BE2C (cell line): ENCODE results near the gene UGT1A8.

Source experiments
- DNase-seq: peaks from one replicate; pipeline ENCODE4 v3.0.0-alpha.2; 2020
- H3K27me3 ChIP-seq: fragments of 250-450 bp; sonication (Bioruptor Pico); 2 replicates; pipeline ENCODE4 v1.5.1; 2020; ENCODE audit warnings: mild to moderate bottlenecking
- H3K36me3 ChIP-seq: fragments of 250-450 bp; sonication (Bioruptor Pico); 2 replicates; pipeline ENCODE4 v1.5.1; 2020; ENCODE audit warnings: mild to moderate bottlenecking
- H3K4me1 ChIP-seq: fragments of 250-450 bp; sonication (Bioruptor Pico); 2 replicates; pipeline ENCODE4 v1.5.1; 2020
- H3K4me3 ChIP-seq: 2 replicates; pipeline ENCODE4 v1.5.1; 2011; ENCODE audit warnings: low read depth, low read length
- H3K9me3 ChIP-seq: fragments of 250-450 bp; sonication (Bioruptor Pico); 2 replicates; pipeline ENCODE4 v1.5.1; 2020
- CTCF ChIP-seq: IDR thresholded peaks from 2 replicates; pipeline ENCODE4 v1.5.1; 2012; ENCODE audit warnings: mild to moderate bottlenecking, low read depth, low read length

UGT1A8 gene

GRCh38 chr2:233756429-233757081 lies 139.1 kb downstream of the UGT1A8 start:
- no peak for DNase-seq
- Histone ChIP-seq H3K27me3 (no peaks in the 10 kb centered on the region), H3K4me1 (no peaks in the 10 kb centered on the region), H3K36me3 (no peaks in the 10 kb centered on the region), H3K9me3 (no peaks in the 10 kb centered on the region), H3K4me3 (no peak overlapping the region)
- no peak for TF ChIP-seq CTCF

- Histone ChIP-seq H3K9me3 (no peaks in the 10 kb centered on the region), H3K27me3 (peaks cover 3% of the 10 kb centered on the region), H3K36me3 (no peaks in the 10 kb centered on the region), H3K4me3 (no peak overlapping the region), H3K4me1 (no peaks in the 10 kb centered on the region)
- no peak for DNase-seq
- TF ChIP-seq CTCF, result no peak
Observed at GRCh38 chr2:233758141-233758540, 140.7 kb downstream of the UGT1A8 start.

DNA sequence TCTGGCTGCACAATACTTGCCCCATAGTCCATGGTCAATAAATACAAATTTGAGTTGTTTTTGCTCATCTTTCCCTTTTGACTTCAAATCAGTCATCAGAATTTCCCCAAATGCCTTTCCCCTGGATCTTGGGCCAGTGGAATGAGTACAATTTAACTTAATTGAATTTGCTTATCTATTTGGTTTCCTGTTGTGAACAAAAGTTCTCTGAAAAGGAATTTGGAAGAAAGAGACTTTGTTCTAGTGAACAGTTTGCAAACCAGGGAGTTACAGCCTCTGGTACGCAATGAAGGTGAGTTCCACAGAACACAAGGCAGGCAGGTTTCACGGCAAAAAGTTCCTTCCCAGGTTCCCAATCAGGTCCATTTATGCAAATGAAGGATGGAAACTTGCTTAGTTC lies 141.4 kb downstream of the UGT1A8 start:
- peaks cover 10% of the 10 kb centered on the region for H3K27me3 ChIP-seq
- H3K4me1 ChIP-seq, result no peaks in the 10 kb centered on the region
- H3K36me3 ChIP-seq, result no peaks in the 10 kb centered on the region
- no peak for DNase-seq
- TF ChIP-seq CTCF, result no peak
- no peak overlapping the region for H3K4me3 ChIP-seq
- no peaks in the 10 kb centered on the region for H3K9me3 ChIP-seq

DNA sequence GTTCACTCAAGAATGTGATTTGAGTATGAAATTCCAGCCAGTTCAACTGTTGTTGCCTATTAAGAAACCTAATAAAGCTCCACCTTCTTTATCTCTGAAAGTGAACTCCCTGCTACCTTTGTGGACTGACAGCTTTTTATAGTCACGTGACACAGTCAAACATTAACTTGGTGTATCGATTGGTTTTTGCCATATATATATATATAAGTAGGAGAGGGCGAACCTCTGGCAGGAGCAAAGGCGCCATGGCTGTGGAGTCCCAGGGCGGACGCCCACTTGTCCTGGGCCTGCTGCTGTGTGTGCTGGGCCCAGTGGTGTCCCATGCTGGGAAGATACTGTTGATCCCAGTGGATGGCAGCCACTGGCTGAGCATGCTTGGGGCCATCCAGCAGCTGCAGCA lies 142.6 kb downstream of the UGT1A8 start, which contains the start of gene UGT1A1:
UGT1A1 (plus strand) TSS at position 228 of the 400 bp plus-strand sequence; CDS start at position 246, 18 bp downstream.
- no peaks in the 10 kb centered on the region for H3K4me1 ChIP-seq
- H3K4me3 ChIP-seq, result no peak within 1 kb of the TSS
- no peak for DNase-seq
- no peaks in the 10 kb centered on the region for H3K36me3 ChIP-seq
- peaks cover 10% of the 10 kb centered on the region for H3K27me3 ChIP-seq
- no peak for TF ChIP-seq CTCF
- H3K9me3 ChIP-seq, result no peaks in the 10 kb centered on the region

GRCh38 chr2:233761040-233761769 lies 143.8 kb downstream of the UGT1A8 start:
- H3K27me3 ChIP-seq, result peaks cover 10% of the 10 kb centered on the region
- no peak for TF ChIP-seq CTCF
- no peaks in the 10 kb centered on the region for H3K4me1 ChIP-seq
- H3K36me3 ChIP-seq, result no peaks in the 10 kb centered on the region
- H3K9me3 ChIP-seq, result no peaks in the 10 kb centered on the region
- no peak overlapping the region for H3K4me3 ChIP-seq
- no peak for DNase-seq

DNA sequence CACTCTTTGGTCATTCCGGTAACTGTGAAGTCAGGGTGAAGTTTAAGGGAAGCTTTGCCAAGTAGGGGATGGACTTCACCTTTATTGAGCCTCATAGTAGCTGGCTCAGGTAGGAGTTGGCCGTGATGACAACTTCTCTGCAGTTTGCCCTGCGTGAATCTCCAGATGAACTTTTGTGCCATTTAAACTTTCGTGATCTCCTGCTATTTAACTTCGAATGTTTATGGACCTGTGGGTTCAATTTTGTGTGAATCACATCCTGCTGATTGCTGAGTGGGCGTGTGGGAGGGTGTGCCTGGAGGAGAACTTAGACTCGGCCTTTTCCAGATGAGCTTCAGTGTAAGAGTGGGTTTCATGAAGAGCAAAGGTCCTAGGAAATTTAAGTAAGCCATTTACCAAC lies 146.8 kb downstream of the UGT1A8 start:
- DNase-seq, result no peak
- Histone ChIP-seq H3K4me1 (no peaks in the 10 kb centered on the region), H3K36me3 (no peaks in the 10 kb centered on the region), H3K9me3 (no peaks in the 10 kb centered on the region), H3K4me3 (no peak overlapping the region), H3K27me3 (peaks cover 26% of the 10 kb centered on the region)
- no peak for TF ChIP-seq CTCF
